ENCODE data around the gene AK1.
"Not testable (repeated sequence)": the region's sequence is repeated elsewhere in the genome, so short reads cannot be mapped to it uniquely, and the experiment has no call there.

The AK1 gene

GRCh38 chr9:127847833-127848755 lies 29.4 kb downstream of the AK1 start:
- DNase-seq (ENCODE audit: low spot score), result no peak

GRCh38 chr9:127847178-127847510 lies 30.3 kb downstream of the AK1 start:
- DNase-seq (ENCODE audit: low spot score), result no peak

GRCh38 chr9:127846443-127847177 lies 30.9 kb downstream of the AK1 start:
- no peak for DNase-seq (ENCODE audit: low spot score)

DNA sequence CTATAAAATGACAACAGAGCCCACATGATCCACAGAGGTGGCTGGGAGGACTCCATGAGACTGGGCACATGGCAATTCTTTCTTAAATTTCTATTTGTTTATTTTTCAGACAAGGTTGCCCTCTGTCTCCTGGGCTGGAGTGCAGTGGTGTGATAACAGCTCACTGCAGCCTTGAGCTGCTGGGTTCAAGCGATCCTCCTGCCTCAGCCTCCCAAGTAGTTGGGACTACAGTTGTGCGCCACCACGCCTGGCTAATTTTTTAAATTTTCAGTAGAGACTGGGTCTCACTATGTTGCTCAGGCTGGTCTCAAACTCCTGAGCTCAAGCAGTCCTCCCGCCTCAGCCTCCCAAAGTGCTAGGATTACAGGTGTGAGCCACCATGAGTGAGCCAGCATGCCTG lies 31.9 kb downstream of the AK1 start:
- not testable (repeated sequence) for DNase-seq (ENCODE audit: low spot score)

DNA sequence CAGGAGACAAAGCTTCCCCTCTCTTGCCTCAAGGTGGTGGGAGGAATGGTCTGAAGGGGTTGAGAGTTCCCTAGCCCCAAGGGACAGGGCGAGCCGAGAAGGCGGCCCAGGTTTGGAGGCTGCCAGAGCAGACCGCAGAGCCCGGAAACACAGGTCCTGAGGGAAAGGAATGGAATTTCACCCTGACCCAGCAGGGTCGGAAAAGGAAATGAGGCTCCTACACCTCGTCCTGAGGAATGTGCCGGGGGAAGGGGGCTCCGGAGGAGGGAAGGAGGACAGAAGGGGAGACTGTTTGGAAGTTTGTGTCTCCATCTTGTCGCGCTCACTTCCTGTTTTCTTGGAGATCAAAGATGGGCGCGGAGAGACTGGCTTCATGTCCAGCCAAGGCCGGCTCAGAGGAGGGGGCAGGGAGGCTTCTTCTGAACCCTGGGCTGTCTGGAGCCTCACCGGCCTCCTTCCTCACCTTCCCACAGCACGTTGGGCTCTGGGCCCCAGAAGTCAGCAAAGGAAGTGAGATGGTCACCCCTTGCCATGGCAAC lies 32.6 kb downstream of the AK1 start:
- no peak for DNase-seq (ENCODE audit: low spot score)

GRCh38 chr9:127841087-127841835 lies 36.2 kb downstream of the AK1 start:
- DNase-seq (ENCODE audit: low spot score), result no peak

GRCh38 chr9:127838375-127839078 lies 38.9 kb downstream of the AK1 start:
- no peak for DNase-seq (ENCODE audit: low spot score)

- no peak for DNase-seq (ENCODE audit: low spot score)
Observed at GRCh38 chr9:127837346-127837745, 40.1 kb downstream of the AK1 start.

- not testable (repeated sequence) for DNase-seq (ENCODE audit: low spot score)
Observed at GRCh38 chr9:127836561-127836960, 40.9 kb downstream of the AK1 start.

DNA sequence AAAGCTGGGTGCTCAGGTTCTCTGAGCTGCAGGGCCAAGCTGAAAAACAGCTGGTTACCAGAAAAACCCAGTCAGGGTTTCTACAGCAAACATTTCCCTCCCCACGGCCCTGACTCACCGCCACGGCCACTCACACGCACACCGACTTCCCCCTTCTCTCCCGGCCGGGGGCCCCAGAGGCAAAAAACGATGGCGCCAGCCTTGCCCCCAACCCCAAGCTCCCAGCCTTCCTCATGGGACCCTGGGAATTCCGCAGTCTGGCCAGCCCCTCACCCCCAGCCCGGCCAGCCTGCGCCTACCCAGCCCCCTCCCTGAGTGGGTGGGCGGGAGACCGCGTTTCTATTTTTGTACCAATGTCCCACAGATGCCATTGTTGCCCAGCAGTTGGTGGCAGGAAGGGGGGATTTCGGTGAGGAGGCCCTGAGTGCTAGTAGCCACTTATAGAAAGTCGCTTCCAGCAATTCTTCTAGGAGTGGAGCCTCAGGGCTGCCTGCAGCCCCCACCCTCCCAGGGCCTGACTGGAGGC lies 41.4 kb downstream of the AK1 start:
- DNase-seq (ENCODE audit: low spot score), result no peak

DNA sequence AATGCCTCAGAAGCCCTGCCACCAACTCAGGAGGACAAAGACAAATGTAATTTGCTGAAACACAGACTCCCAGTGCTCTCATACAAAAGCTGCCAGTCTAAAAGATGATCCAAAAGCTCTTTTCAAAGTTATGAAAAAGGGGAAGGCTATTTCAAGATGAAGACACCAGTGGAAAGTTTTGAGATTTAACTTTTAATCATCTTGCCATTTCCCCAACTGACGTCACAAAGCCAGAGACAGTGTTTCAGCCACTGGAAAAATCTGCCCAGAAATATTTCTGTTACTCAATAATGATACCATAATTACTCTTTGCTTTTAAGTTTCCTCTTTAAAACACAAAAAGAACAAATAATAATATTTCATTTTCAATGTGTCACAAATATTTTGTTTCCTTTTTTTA lies 43.9 kb downstream of the AK1 start:
- no peak for DNase-seq (ENCODE audit: low spot score)

DNA sequence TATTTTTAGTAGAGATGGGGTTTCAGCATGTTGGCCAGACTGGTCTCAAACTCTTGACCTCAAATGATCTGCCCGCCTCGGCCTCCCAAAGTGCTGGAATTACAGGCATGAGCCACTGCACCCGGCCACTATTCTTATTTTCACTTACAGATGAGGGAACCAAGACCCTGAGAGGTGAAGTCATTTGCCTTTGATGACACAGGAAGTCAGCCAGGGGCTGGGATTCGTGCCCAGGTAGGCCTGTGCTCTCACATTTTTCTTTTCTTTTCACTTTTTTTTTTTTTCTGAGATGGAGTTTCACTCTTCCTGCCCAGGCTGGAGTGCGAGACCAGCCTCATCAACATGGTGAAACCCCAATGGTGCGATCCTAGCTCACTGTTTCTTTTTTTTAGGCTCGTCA lies 45.2 kb downstream of the AK1 start:
- no peak for DNase-seq (ENCODE audit: low spot score)

DNA sequence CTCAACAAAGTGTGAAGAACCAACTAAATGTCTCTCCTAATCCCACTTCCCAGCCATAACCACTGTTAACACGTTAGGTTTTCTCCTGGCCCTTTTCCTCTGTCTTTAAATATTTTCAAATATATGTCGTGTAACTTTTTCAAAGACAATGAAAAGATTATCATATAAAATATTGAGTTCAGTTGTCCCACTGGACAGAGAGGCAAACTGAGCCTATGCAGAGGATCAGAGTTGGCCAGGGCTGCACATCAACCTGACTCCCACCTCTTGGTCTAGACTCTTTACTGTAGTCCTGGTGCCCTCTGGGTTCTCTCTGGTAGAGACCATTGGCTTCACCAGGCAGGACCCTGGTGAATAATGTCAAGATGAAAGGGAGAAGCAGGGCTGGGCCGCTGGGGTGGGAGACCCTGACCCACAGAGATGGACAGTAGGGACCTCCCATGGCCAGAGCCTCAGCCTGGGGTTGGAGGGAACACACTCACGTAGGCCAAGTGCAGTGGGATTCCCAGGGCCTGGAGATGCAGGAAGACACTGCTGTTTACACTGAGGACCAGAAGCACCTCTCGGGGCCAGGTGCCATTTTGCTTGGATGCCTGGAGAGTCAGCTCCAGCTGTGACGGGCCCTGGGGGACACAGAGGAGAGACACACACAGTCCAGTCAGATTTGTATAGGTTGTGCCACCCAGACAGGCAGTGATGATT lies 48.1 kb downstream of the AK1 start:
- no peak for DNase-seq (ENCODE audit: low spot score)

GRCh38 chr9:127828262-127829031 lies 49.0 kb downstream of the AK1 start:
- DNase-seq (ENCODE audit: low spot score), result peak; percentile 74

- no peak for DNase-seq (ENCODE audit: low spot score)
Observed at GRCh38 chr9:127826253-127826913, 51.1 kb downstream of the AK1 start.

- no peak for DNase-seq (ENCODE audit: low spot score)
Observed at GRCh38 chr9:127825319-127826051, 52.0 kb downstream of the AK1 start.

DNA sequence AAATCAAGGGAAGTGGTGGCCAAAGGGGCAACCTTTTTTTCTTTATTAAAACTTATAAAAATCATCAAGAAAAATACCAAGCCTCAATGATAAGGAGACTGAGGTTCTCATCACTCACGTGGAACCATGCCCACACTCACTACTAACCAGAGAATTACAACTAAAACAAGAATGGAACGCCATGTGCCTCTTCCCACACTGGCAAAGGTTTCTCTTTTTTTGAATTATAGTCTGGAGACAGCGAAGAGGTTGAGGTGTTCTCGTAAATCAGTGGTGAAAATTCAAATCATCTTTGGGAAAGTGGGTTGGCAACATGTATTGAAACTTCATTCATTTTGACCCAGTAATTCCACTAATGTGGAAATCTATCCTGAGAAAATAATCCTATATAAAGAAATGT lies 55.4 kb downstream of the AK1 start:
- no peak for DNase-seq (ENCODE audit: low spot score)

DNA sequence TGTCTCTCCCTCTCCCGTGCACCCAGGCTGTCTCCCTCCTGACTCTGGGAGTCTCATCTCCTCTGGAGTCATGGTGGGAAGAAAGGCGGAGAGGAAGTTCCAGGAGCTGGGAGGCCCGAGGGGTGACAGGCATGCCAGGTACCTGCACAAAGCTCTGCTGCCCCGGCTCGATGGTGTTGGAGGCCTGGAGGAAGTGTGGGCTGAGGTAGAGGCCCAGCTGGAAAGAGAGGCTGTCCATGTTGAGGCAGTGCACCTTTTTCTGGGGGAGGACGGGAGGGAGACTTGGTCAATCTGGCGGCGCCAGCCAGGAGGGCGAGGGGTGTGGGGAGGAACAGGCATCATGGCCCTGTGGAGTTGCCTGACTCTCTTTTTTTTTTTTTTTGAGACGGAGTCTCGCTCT lies 58.9 kb downstream of the AK1 start:
- no peak for DNase-seq (ENCODE audit: low spot score)

- no peak for DNase-seq (ENCODE audit: low spot score)
Observed at GRCh38 chr9:127817881-127818434, 59.5 kb downstream of the AK1 start.
